GM23338 (cell line): ENCODE data around the gene DGKH. TPM values are rescaled to one million over a fixed set of nuclear protein-coding genes. Genes with fewer than 3 reads are reported as not detected.

Experiments
- EZH2 ChIP-seq: fragments of 200-600 bp; sonication (generic); IDR thresholded peaks from one replicate; pipeline ENCODE4 v1.8.0; 2017; ENCODE audit warnings: antibody characterized with exemption, mild to moderate bottlenecking, low read depth; ENCODE audit not compliant: unreplicated experiment
- JUNB ChIP-seq: IDR thresholded peaks from one replicate; pipeline ENCODE4 v1.6.1; 2016; ENCODE audit warnings: antibody characterized with exemption; ENCODE audit not compliant: unreplicated experiment
- NANOG ChIP-seq: IDR thresholded peaks from 2 replicates; pipeline ENCODE4 v1.6.1; 2016; ENCODE audit warnings: antibody characterized with exemption, borderline replicate concordance
- POLR2AphosphoS5 ChIP-seq: IDR thresholded peaks from 2 replicates; pipeline ENCODE4 v1.6.1; 2016; ENCODE audit warnings: antibody characterized with exemption, low read depth
- REST ChIP-seq: IDR thresholded peaks from one replicate; pipeline ENCODE4 v1.6.1; 2018; ENCODE audit warnings: antibody characterized with exemption; ENCODE audit not compliant: unreplicated experiment
- STAT1 ChIP-seq: IDR thresholded peaks from one replicate; pipeline ENCODE4 v1.6.1; 2016; ENCODE audit warnings: antibody characterized with exemption; ENCODE audit not compliant: unreplicated experiment
- ZNF331 ChIP-seq: fragments of 250-450 bp; sonication (Bioruptor Pico); IDR thresholded peaks from 2 replicates; pipeline ENCODE4 v1.5.0; 2020; ENCODE audit warnings: low read depth, mild to moderate bottlenecking, moderate library complexity
- ZNF462 ChIP-seq: fragments of 250-450 bp; sonication (Bioruptor Pico); IDR thresholded peaks from 2 replicates; pipeline ENCODE4 v1.5.0; 2020; ENCODE audit warnings: mild to moderate bottlenecking, moderate library complexity
- polyA plus RNA-seq: library from polyadenylated mRNA; unstranded; fragments of >200 nt; fragmentation: Nextera tagmentation; extraction: Ambion mirVana; gene quantifications from 2 replicates; pipeline ENCODE4 v1.2.1, GENCODE V29; 2016
- total RNA-seq: library from RNA; depleted of rRNA; stranded (reverse); fragments of >200 nt; shearing (Covaris generic); gene quantifications from 2 replicates; pipeline ENCODE4 v1.2.3, GENCODE V29; 2014

Gene DGKH
- total and polyA plus RNA-seq, 2 experiments from 2014 or later = 2.1 to 7.5 TPM

GRCh38 chr13:42239161-42239560 is 190.7 kb downstream of the DGKH start (continued):
- TF ChIP-seq ZNF462 (CRISPR knock-in tag) (no peak), EZH2 (no peak), REST (no peak), ZNF331 (CRISPR knock-in tag) (no peak), NANOG (no peak), JUNB (no peak), STAT1 (no peak), POLR2AphosphoS5 (no peak)
